Measurements from ENCODE around the gene CAPN5.

CAPN5 gene

GRCh38 chr11:77158041-77158695 lies 91.4 kb downstream of the CAPN5 start:
- Histone ChIP-seq H4K20me1 (ENCODE audit: insufficient read depth, low read length) (no peaks in the 10 kb centered on the region), H3K27me3 (ENCODE audit: low read depth, low read length) (0 out of 2 replicates have a peak, but pooled peaks cover 3% of the 10 kb centered on the region), H3K27ac (ENCODE audit: low read length) (no peak overlapping the region), H2AFZ (ENCODE audit: low read depth, low read length) (no peak overlapping the region), H3K9ac (ENCODE audit: low read length) (no peak overlapping the region), H3K4me2 (ENCODE audit: low read length) (no peak overlapping the region), H3K4me3 (ENCODE audit: low read length) (no peak overlapping the region), H3K79me2 (ENCODE audit: low read length) (no peaks in the 10 kb centered on the region), H3K9me3 (ENCODE audit: insufficient read depth, low read length) (no peaks in the 10 kb centered on the region), H3K36me3 (replicated peaks; ENCODE audit: low read depth, low read length) (no peaks in the 10 kb centered on the region), H3K4me1 (ENCODE audit: low read length) (no peaks in the 10 kb centered on the region)
- TF ChIP-seq EZH2phosphoT487 (IDR thresholded peaks at IDR 0.05; ENCODE audit: low read depth) (no peak), CTCF (IDR thresholded peaks at IDR 0.05; ENCODE audit: low read depth, low read length) (no peak)

- Histone ChIP-seq H3K79me2 (ENCODE audit: low read length) (no peaks in the 10 kb centered on the region), H3K4me1 (ENCODE audit: low read length) (no peaks in the 10 kb centered on the region), H3K27me3 (ENCODE audit: low read depth, low read length) (0 out of 2 replicates have a peak, but pooled peaks cover 3% of the 10 kb centered on the region), H3K36me3 (replicated peaks; ENCODE audit: low read depth, low read length) (no peaks in the 10 kb centered on the region), H2AFZ (ENCODE audit: low read depth, low read length) (no peak overlapping the region), H3K27ac (ENCODE audit: low read length) (no peak overlapping the region), H3K4me2 (ENCODE audit: low read length) (no peak overlapping the region), H3K9me3 (ENCODE audit: insufficient read depth, low read length) (no peaks in the 10 kb centered on the region), H3K9ac (ENCODE audit: low read length) (no peak overlapping the region), H3K4me3 (ENCODE audit: low read length) (no peak overlapping the region), H4K20me1 (ENCODE audit: insufficient read depth, low read length) (no peaks in the 10 kb centered on the region)
- TF ChIP-seq EZH2phosphoT487 (IDR thresholded peaks at IDR 0.05; ENCODE audit: low read depth) (no peak), CTCF (IDR thresholded peaks at IDR 0.05; ENCODE audit: low read depth, low read length) (no peak)
Measured at GRCh38 chr11:77159219-77159936, 92.6 kb downstream of the CAPN5 start.

- H3K27ac ChIP-seq (ENCODE audit: low read length), result no peak overlapping the region
- H3K4me1 ChIP-seq (ENCODE audit: low read length), result no peaks in the 10 kb centered on the region
- H3K4me2 ChIP-seq (ENCODE audit: low read length), result no peak overlapping the region
- H3K4me3 ChIP-seq (ENCODE audit: low read length), result no peak overlapping the region
- H3K9ac ChIP-seq (ENCODE audit: low read length), result no peak overlapping the region
- H2AFZ ChIP-seq (ENCODE audit: low read depth, low read length), result no peak overlapping the region
- H3K9me3 ChIP-seq (ENCODE audit: insufficient read depth, low read length), result no peaks in the 10 kb centered on the region
- 0 out of 2 replicates have a peak, but pooled peaks cover 3% of the 10 kb centered on the region for H3K27me3 ChIP-seq (ENCODE audit: low read depth, low read length)
- no peaks in the 10 kb centered on the region for H3K79me2 ChIP-seq (ENCODE audit: low read length)
- H4K20me1 ChIP-seq (ENCODE audit: insufficient read depth, low read length), result no peaks in the 10 kb centered on the region
- no peaks in the 10 kb centered on the region for H3K36me3 ChIP-seq (replicated peaks; ENCODE audit: low read depth, low read length)
- no peak for TF ChIP-seq EZH2phosphoT487 (IDR thresholded peaks at IDR 0.05; ENCODE audit: low read depth)
- no peak for TF ChIP-seq CTCF (IDR thresholded peaks at IDR 0.05; ENCODE audit: low read depth, low read length)
Measured at GRCh38 chr11:77159937-77160495, 93.2 kb downstream of the CAPN5 start.

- H3K9ac ChIP-seq (ENCODE audit: low read length), result no peak overlapping the region
- TF ChIP-seq EZH2phosphoT487 (IDR thresholded peaks at IDR 0.05; ENCODE audit: low read depth) (no peak), CTCF (IDR thresholded peaks at IDR 0.05; ENCODE audit: low read depth, low read length) (no peak)
- H3K79me2 ChIP-seq (ENCODE audit: low read length), result no peaks in the 10 kb centered on the region
- no peaks in the 10 kb centered on the region for H3K36me3 ChIP-seq (replicated peaks; ENCODE audit: low read depth, low read length)
- no peak overlapping the region for H3K27ac ChIP-seq (ENCODE audit: low read length)
- no peak overlapping the region for H3K4me2 ChIP-seq (ENCODE audit: low read length)
- H3K27me3 ChIP-seq (ENCODE audit: low read depth, low read length), result 0 out of 2 replicates have a peak, but pooled peaks cover 3% of the 10 kb centered on the region
- H3K4me1 ChIP-seq (ENCODE audit: low read length), result no peaks in the 10 kb centered on the region
- no peaks in the 10 kb centered on the region for H3K9me3 ChIP-seq (ENCODE audit: insufficient read depth, low read length)
- no peaks in the 10 kb centered on the region for H4K20me1 ChIP-seq (ENCODE audit: insufficient read depth, low read length)
- H3K4me3 ChIP-seq (ENCODE audit: low read length), result no peak overlapping the region
- H2AFZ ChIP-seq (ENCODE audit: low read depth, low read length), result no peak overlapping the region
Measured at GRCh38 chr11:77163271-77163670, 96.5 kb downstream of the CAPN5 start.

All from OCI-LY3 (cell line).